Keratinocyte (primary cell): ENCODE data around the gene SPRTN. TPM values are rescaled to one million over a fixed set of nuclear protein-coding genes. Genes with fewer than 3 reads are reported as not detected.

ENCODE experiments used
- DNase-seq: peaks from one replicate; pipeline ENCODE4 v3.0.0-alpha.2; 2011; ENCODE audit warnings: low read depth, missing footprints, low spot score
- FAIRE-seq: peaks from 2 replicates; lab custom pipeline; 2011; peaks lifted over from hg19 to GRCh38; lab: Jason Lieb, UNC
- H2AFZ ChIP-seq: 2 replicates; pipeline ENCODE4 v1.6.0; 2012; ENCODE audit warnings: low read length, control low read depth, inconsistent platforms; ENCODE audit not compliant: control insufficient read depth
- H3K27ac ChIP-seq: 2 replicates; pipeline ENCODE4 v1.5.1; 2011; ENCODE audit warnings: low read length; ENCODE audit not compliant: control insufficient read depth, insufficient read depth
- H3K27me3 ChIP-seq: 3 replicates; pipeline ENCODE4 v1.6.0; 2011; ENCODE audit warnings: low read length; ENCODE audit not compliant: control insufficient read depth, insufficient read depth; ENCODE audit errors: extremely low read depth
- H3K36me3 ChIP-seq, 2 experiments: 2 replicates in 1 of 2; 3 replicates in 1 of 2; pipeline ENCODE4 v1.5.1; 2011; ENCODE audit warnings: low read length in 2 of 2, mild to moderate bottlenecking in 1 of 2; ENCODE audit not compliant: control insufficient read depth in 2 of 2, insufficient read depth in 2 of 2; ENCODE audit errors: extremely low read depth in 1 of 2
- H3K4me1 ChIP-seq: 3 replicates; pipeline ENCODE4 v1.5.1; 2011; ENCODE audit warnings: low read length; ENCODE audit not compliant: control insufficient read depth, insufficient read depth; ENCODE audit errors: extremely low read depth
- H3K4me2 ChIP-seq: 3 replicates; pipeline ENCODE4 v1.6.0; 2011; ENCODE audit warnings: low read depth, low read length; ENCODE audit not compliant: control insufficient read depth, insufficient read depth; ENCODE audit errors: extremely low read depth
- H3K4me3 ChIP-seq, 3 experiments: fragments of 200-600 bp in 1 of 3; sonication (generic) in 1 of 3; 2 replicates in 2 of 3; 3 replicates in 1 of 3; pipeline ENCODE4 v1.5.1; 2011 to 2016; ENCODE audit warnings: low read length in 3 of 3, mild to moderate bottlenecking in 3 of 3, control low read depth in 2 of 3, inconsistent platforms in 1 of 3, low read depth in 1 of 3, mixed read lengths in 1 of 3, mixed run types in 1 of 3, moderate library complexity in 1 of 3; ENCODE audit not compliant: control insufficient read depth in 2 of 3, insufficient read depth in 2 of 3; ENCODE audit errors: extremely low read depth in 1 of 3
- H3K79me2 ChIP-seq: 2 replicates; pipeline ENCODE4 v1.6.0; 2012; ENCODE audit warnings: low read length; ENCODE audit not compliant: control insufficient read depth, insufficient read depth
- H3K9ac ChIP-seq: 3 replicates; pipeline ENCODE4 v1.6.0; 2011; ENCODE audit warnings: low read length; ENCODE audit not compliant: control insufficient read depth, insufficient read depth; ENCODE audit errors: extremely low read depth
- H3K9me1 ChIP-seq: 3 replicates; pipeline ENCODE4 v1.6.0; 2011; ENCODE audit warnings: low read length; ENCODE audit not compliant: control insufficient read depth, insufficient read depth; ENCODE audit errors: extremely low read depth
- H3K9me3 ChIP-seq: 2 replicates; pipeline ENCODE4 v1.5.1; 2012; ENCODE audit warnings: low read depth, low read length; ENCODE audit not compliant: control insufficient read depth
- H4K20me1 ChIP-seq: 3 replicates; pipeline ENCODE4 v1.6.0; 2011; ENCODE audit warnings: low read length; ENCODE audit not compliant: control insufficient read depth, insufficient read depth; ENCODE audit errors: extremely low read depth
- EZH2 ChIP-seq: IDR thresholded peaks from one replicate; pipeline ENCODE4 v1.6.1; 2012; ENCODE audit warnings: inconsistent platforms, mild to moderate bottlenecking, low read length, moderate library complexity
- dilution Hi-C: fragments of 300-500 bp; cut with MboI; formaldehyde crosslinking; loops from one replicate; pipeline ENCODE4 v1.7.0; 2020; ENCODE audit warnings: low sequenced_read_pairs; ENCODE audit not compliant: extremely low pct_ligation_motif_present
- polyA plus RNA-seq, 5 experiments: library from polyadenylated mRNA; depleted of rRNA in 3 of 5; stranded (reverse) in 3 of 5; stranded (forward) in 1 of 5; unstranded in 1 of 5; fragments of >200 nt; gene quantifications; 1 replicate in 1 of 5; 2 replicates in 3 of 5; 3 replicates in 1 of 5; pipeline versions ENCODE4 v1.2.1 to v1.2.3, GENCODE V29; 2011 to 2012; ENCODE audit warnings: missing spikeins in 2 of 5, low read depth in 1 of 5, low replicate concordance in 1 of 5
- TF ChIP-seq, protein P1 (sequence below), 3 experiments: IDR thresholded peaks in 1 of 3; conservative IDR thresholded peaks in 1 of 3; optimal IDR thresholded peaks in 1 of 3; 2 replicates in 2 of 3; 3 replicates in 1 of 3; pipeline versions ENCODE3 to v1.5.1; 2011; ENCODE audit warnings: low read length in 3 of 3, mild to moderate bottlenecking in 3 of 3, moderate library complexity in 2 of 3, control low read depth in 1 of 3, inconsistent platforms in 1 of 3; ENCODE audit not compliant: insufficient read depth in 2 of 3; ENCODE audit errors: extremely low read depth in 1 of 3

Gene SPRTN
- polyA plus RNA-seq, 1 donor (not counting 4 experiments of a cell fraction or from before 2014, with no cell fraction given) = 17.4 TPM

DNA sequence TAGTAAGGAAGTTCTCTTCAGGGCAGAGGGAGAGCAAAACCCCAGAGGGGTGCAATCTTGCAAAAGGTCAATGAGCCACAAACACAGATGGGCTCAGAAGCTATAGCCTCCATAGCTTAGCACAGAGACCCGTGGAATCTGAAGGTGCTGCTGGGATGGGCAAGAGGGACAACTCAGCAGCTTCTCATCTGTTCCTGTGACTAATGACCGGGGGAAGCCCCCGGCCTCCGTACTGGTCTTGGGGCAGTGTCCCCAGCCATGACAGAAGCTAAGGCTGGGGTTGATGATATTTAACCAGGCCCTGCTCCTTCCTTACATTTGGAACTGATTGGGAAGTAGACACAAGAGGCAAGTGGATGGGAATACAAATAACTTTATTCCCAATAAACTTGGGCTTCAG, 19.5 kb upstream of the SPRTN start:
- no peaks in the 10 kb centered on the region for H3K4me1 ChIP-seq
- no peak overlapping the region for H2AFZ ChIP-seq
- H3K27ac ChIP-seq = no peak overlapping the region
- H3K27me3 ChIP-seq = no peaks in the 10 kb centered on the region
- TF ChIP-seq, protein P1, sequence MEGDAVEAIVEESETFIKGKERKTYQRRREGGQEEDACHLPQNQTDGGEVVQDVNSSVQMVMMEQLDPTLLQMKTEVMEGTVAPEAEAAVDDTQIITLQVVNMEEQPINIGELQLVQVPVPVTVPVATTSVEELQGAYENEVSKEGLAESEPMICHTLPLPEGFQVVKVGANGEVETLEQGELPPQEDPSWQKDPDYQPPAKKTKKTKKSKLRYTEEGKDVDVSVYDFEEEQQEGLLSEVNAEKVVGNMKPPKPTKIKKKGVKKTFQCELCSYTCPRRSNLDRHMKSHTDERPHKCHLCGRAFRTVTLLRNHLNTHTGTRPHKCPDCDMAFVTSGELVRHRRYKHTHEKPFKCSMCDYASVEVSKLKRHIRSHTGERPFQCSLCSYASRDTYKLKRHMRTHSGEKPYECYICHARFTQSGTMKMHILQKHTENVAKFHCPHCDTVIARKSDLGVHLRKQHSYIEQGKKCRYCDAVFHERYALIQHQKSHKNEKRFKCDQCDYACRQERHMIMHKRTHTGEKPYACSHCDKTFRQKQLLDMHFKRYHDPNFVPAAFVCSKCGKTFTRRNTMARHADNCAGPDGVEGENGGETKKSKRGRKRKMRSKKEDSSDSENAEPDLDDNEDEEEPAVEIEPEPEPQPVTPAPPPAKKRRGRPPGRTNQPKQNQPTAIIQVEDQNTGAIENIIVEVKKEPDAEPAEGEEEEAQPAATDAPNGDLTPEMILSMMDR (optimal IDR thresholded peaks at IDR 0.05 in 1 of 3, IDR thresholded peaks at IDR 0.05 in 1 of 3, conservative IDR thresholded peaks at IDR 0.05 in 1 of 3; ENCODE audit: extremely low read depth in 1 of 3, insufficient read depth in 2 of 3, low read length in 3 of 3) = no peak
- no peak for TF ChIP-seq EZH2
- H3K9me3 ChIP-seq = no peaks in the 10 kb centered on the region
- H3K9ac ChIP-seq = no peak overlapping the region
- no peaks in the 10 kb centered on the region for H3K79me2 ChIP-seq
- FAIRE-seq (no peak), DNase-seq (no peak)
- dilution Hi-C loops = no loop called here
- H3K4me2 ChIP-seq = no peak overlapping the region
- H4K20me1 ChIP-seq = no peaks in the 10 kb centered on the region
- H3K36me3 ChIP-seq = no peaks in the 10 kb centered on the region
- no peak overlapping the region for H3K4me3 ChIP-seq
- no peaks in the 10 kb centered on the region for H3K9me1 ChIP-seq

DNA sequence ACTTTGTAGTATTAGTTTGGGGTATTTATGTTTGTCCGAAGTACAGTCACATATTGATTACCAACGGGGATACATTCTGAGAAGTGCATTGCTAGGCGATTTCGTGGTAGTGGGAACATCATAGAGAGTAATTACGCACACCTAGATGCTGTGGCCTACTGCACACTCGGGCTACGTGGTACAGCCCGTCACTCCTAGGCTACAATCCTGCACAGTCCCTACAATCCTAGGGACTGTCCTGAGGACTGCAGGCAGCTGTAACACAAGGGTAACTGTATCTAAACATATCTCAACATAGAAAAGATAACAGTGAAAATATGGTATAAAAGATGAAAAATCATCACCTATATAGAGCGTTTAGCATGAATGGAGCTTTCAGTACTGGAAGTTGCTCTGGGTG, 19.0 kb upstream of the SPRTN start:
- H3K36me3 ChIP-seq = no peaks in the 10 kb centered on the region
- no peak overlapping the region for H3K4me2 ChIP-seq
- H2AFZ ChIP-seq = no peak overlapping the region
- no peaks in the 10 kb centered on the region for H3K9me3 ChIP-seq
- no peaks in the 10 kb centered on the region for H3K79me2 ChIP-seq
- DNase-seq (no peak), FAIRE-seq (no peak)
- dilution Hi-C loops = no loop called here
- no peaks in the 10 kb centered on the region for H3K4me1 ChIP-seq
- H3K4me3 ChIP-seq = no peak overlapping the region
- H3K27me3 ChIP-seq = no peaks in the 10 kb centered on the region
- H4K20me1 ChIP-seq = no peaks in the 10 kb centered on the region
- H3K9me1 ChIP-seq = no peaks in the 10 kb centered on the region
- H3K27ac ChIP-seq = no peak overlapping the region
- H3K9ac ChIP-seq = no peak overlapping the region
- no peak for TF ChIP-seq EZH2
- TF ChIP-seq, protein P1 (optimal IDR thresholded peaks at IDR 0.05 in 1 of 3, IDR thresholded peaks at IDR 0.05 in 1 of 3, conservative IDR thresholded peaks at IDR 0.05 in 1 of 3; ENCODE audit: extremely low read depth in 1 of 3, insufficient read depth in 2 of 3, low read length in 3 of 3) = no peak
